ENCODE results near the gene DGKI.

DGKI gene

DNA sequence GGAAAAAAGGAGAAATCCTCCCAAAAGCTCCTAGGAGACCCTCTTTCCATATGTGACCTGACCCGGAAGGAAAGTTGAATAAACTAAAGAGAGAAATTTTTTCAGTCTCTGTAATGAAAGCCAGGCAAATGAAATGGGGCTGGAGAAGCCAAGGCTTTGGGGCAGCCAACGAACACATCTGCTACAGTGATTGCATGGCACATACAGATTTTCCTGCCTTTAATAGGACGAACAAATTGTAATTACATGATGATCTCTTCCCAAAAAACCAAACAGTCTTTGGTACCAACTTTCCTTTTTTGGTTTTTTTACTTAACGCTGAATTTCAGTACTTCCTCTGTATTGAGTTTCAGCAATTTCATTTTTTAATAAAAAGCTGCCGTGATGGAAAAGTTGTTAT is 479.8 kb downstream of the DGKI start:
- in situ Hi-C loops (cut with HindIII; ENCODE audit: low sequenced_read_pairs): no loop called here
- H3K4me3 ChIP-seq (ENCODE audit: low read depth, low read length): no peak overlapping the region
- TF ChIP-seq, protein P1, sequence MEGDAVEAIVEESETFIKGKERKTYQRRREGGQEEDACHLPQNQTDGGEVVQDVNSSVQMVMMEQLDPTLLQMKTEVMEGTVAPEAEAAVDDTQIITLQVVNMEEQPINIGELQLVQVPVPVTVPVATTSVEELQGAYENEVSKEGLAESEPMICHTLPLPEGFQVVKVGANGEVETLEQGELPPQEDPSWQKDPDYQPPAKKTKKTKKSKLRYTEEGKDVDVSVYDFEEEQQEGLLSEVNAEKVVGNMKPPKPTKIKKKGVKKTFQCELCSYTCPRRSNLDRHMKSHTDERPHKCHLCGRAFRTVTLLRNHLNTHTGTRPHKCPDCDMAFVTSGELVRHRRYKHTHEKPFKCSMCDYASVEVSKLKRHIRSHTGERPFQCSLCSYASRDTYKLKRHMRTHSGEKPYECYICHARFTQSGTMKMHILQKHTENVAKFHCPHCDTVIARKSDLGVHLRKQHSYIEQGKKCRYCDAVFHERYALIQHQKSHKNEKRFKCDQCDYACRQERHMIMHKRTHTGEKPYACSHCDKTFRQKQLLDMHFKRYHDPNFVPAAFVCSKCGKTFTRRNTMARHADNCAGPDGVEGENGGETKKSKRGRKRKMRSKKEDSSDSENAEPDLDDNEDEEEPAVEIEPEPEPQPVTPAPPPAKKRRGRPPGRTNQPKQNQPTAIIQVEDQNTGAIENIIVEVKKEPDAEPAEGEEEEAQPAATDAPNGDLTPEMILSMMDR (IDR thresholded peaks at IDR 0.05; ENCODE audit: low read depth, low read length): no peak
- no peak for DNase-seq (ENCODE audit: low read depth, low spot score)

DNA sequence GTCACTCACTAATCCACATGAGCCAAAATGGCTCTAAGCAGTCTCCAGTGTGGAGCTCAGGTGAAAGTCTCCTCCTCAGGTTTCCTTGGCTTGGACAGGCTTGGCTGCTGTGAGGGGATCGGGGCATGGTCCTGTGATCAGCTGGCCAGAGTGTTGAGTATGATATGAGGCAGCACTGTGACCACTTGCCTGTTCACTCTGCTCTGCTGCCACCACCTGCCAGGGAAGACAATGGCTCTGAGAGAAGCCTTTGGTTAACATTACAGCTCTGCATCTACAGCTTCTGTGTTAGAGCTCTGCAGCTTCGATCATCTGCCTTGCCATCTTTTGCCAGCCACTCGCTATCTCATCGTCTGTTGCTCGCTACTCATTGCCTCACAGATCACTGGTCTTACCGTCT is 483.1 kb downstream of the DGKI start:
- H3K4me3 ChIP-seq (ENCODE audit: low read depth, low read length): no peak overlapping the region
- TF ChIP-seq, protein P1 (IDR thresholded peaks at IDR 0.05; ENCODE audit: low read depth, low read length): no peak
- DNase-seq (ENCODE audit: low read depth, low spot score): no peak
- in situ Hi-C loops (cut with HindIII; ENCODE audit: low sequenced_read_pairs): no loop called here

DNA sequence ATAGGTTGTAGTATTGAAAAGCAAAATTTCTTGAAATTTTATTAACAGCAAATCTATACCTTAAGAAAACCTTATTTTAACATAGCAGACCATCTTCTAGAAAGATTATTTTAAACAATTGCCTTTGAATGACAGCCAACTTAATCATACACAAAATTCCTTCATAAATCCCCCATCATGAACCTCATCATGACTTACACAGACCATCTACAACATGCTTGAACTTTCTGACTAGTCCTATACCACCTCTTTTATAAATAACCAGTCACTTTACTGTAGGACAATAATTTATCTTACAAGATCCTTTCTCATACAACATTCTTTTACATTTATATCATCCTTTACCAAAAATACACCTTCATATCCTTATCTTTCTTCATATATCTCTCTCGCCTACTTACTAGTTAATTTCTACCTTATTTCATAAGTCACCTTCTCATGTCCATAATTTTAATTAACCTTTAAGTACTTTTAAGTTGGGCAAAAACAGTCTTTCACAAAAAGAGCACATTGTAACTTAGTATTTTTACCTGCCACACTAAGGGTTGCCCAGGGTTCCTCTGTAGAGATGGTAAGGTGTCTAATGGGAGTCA is 486.6 kb downstream of the DGKI start:
- in situ Hi-C loops (cut with HindIII; ENCODE audit: low sequenced_read_pairs): no loop called here
- TF ChIP-seq, protein P1 (IDR thresholded peaks at IDR 0.05; ENCODE audit: low read depth, low read length): no peak
- no peak overlapping the region for H3K4me3 ChIP-seq (ENCODE audit: low read depth, low read length)
- peak; percentile 39 for DNase-seq (ENCODE audit: low read depth, low spot score)

DNA sequence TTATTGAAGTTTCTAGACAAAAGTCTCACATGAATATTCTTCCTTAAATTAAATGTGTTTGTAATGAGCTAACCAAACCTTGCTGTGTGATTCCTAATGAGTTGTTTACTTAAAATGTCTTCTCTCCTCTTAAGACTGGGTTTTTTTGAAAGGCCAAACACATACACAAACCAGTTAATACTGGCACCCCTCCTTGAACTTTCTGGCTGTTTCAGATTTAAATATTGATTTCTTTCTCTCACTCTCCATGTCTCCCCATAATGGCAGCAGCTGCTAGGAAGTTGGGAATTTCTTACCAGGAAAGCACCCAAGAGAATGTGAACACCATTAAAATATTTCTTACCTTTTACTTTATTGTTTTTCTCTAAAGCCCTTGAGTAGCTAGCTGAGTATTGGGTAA is 491.8 kb downstream of the DGKI start:
- in situ Hi-C loops (cut with HindIII; ENCODE audit: low sequenced_read_pairs): no loop called here
- no peak overlapping the region for H3K4me3 ChIP-seq (ENCODE audit: low read depth, low read length)
- TF ChIP-seq, protein P1 (IDR thresholded peaks at IDR 0.05; ENCODE audit: low read depth, low read length): no peak
- no peak for DNase-seq (ENCODE audit: low read depth, low spot score)

DNA sequence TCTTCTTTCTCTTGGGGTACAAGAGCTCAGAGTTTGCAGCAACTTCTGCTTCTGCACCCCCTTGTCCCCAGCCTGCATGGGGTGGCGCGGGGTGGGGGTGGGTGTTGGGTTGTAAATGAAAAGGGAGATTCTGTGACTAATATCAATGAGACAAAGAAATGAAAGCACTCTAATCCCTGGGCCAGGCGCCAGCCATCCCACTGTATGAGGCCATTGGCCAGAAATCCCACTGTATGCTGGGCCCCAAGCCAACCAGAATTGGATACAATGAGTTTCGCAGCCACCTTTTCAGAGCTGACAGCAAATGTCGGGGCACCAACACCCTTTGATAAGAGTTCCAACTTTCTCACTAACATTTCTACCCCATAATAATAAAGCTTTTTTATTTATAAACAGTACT is 492.4 kb downstream of the DGKI start:
- TF ChIP-seq, protein P1 (IDR thresholded peaks at IDR 0.05; ENCODE audit: low read depth, low read length): no peak
- H3K4me3 ChIP-seq (ENCODE audit: low read depth, low read length): no peak overlapping the region
- DNase-seq (ENCODE audit: low read depth, low spot score): peak; percentile 72
- in situ Hi-C loops (cut with HindIII; ENCODE audit: low sequenced_read_pairs): no loop called here

DNA sequence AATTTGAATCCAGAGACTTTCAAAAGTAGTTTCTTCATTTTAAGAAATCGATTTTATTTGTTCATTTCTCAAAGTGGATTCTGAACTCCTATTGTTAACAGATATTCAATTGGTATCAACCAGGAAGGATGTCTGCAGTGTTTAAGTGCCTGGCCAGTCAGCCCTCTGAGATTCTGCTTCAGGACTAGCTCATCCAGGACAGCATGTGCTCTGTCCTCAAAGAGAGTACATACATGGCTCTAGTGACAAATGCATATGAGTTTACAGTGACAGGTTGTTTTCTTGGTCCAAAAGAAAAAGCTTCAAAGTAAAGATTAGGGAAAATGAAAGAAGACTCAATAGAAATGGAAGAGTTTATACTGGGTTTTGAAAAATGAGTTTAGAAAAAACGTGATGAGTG is 494.8 kb downstream of the DGKI start:
- in situ Hi-C loops (cut with HindIII; ENCODE audit: low sequenced_read_pairs): no loop called here
- TF ChIP-seq, protein P1 (IDR thresholded peaks at IDR 0.05; ENCODE audit: low read depth, low read length): no peak
- no peak for DNase-seq (ENCODE audit: low read depth, low spot score)
- H3K4me3 ChIP-seq (ENCODE audit: low read depth, low read length): no peak overlapping the region

Data from astrocyte of the spinal cord (primary cell).